GM18907 (cell line): ENCODE measurements around the gene GSG1L.

Source experiments
- ATAC-seq: cut with Tn5 transposase; IDR thresholded peaks from one replicate; pipeline ENCODE4 v1.9.1; 2021; ENCODE audit warnings: mild to moderate bottlenecking, moderate library complexity; ENCODE audit not compliant: unreplicated experiment

GSG1L gene

GRCh38 chr16:28029387-28030002, 34.0 kb downstream of the GSG1L start:
- no peak for ATAC-seq

GRCh38 chr16:28027055-28027454, 36.5 kb downstream of the GSG1L start:
- no peak for ATAC-seq

GRCh38 chr16:28025631-28026030, 37.9 kb downstream of the GSG1L start:
- ATAC-seq, result no peak

GRCh38 chr16:28019218-28019617, 44.3 kb downstream of the GSG1L start:
- no peak for ATAC-seq

GRCh38 chr16:28014851-28015250, 48.7 kb downstream of the GSG1L start:
- ATAC-seq, result no peak

GRCh38 chr16:28013878-28014277, 49.6 kb downstream of the GSG1L start:
- ATAC-seq, result no peak

- ATAC-seq, result no peak
Measured at GRCh38 chr16:28013392-28013791, 50.1 kb downstream of the GSG1L start.

GRCh38 chr16:28011971-28012445, 51.5 kb downstream of the GSG1L start:
- ATAC-seq, result no peak

GRCh38 chr16:28011223-28011622, 52.3 kb downstream of the GSG1L start:
- ATAC-seq, result no peak

GRCh38 chr16:28010671-28011070, 52.8 kb downstream of the GSG1L start:
- no peak for ATAC-seq

- ATAC-seq, result no peak
Measured at GRCh38 chr16:28009586-28010373, 53.7 kb downstream of the GSG1L start.

- no peak for ATAC-seq
Measured at GRCh38 chr16:28003923-28004322, 59.6 kb downstream of the GSG1L start.

- ATAC-seq, result no peak
Measured at GRCh38 chr16:28003021-28003865, 60.3 kb downstream of the GSG1L start.

GRCh38 chr16:28001642-28002041, 61.9 kb downstream of the GSG1L start:
- ATAC-seq, result no peak

GRCh38 chr16:28001184-28001583, 62.3 kb downstream of the GSG1L start:
- no peak for ATAC-seq

- ATAC-seq, result no peak
Measured at GRCh38 chr16:28000314-28001169, 63.0 kb downstream of the GSG1L start.

GRCh38 chr16:27999687-28000086, 63.8 kb downstream of the GSG1L start:
- no peak for ATAC-seq

GRCh38 chr16:27995378-27995777, 68.1 kb downstream of the GSG1L start:
- no peak for ATAC-seq

- ATAC-seq, result no peak
Measured at GRCh38 chr16:27994686-27995085, 68.8 kb downstream of the GSG1L start.

GRCh38 chr16:27993587-27993986, 69.9 kb downstream of the GSG1L start:
- ATAC-seq, result no peak

GRCh38 chr16:27991876-27992275, 71.6 kb downstream of the GSG1L start:
- no peak for ATAC-seq
